Measurements from ENCODE around the gene ZNF823. TPM values are rescaled to one million over a fixed set of nuclear protein-coding genes. Genes with fewer than 3 reads are reported as not detected.

ZNF823 gene
- total RNA-seq, 1 donor from 2014 or later: 12.0 TPM

DNA sequence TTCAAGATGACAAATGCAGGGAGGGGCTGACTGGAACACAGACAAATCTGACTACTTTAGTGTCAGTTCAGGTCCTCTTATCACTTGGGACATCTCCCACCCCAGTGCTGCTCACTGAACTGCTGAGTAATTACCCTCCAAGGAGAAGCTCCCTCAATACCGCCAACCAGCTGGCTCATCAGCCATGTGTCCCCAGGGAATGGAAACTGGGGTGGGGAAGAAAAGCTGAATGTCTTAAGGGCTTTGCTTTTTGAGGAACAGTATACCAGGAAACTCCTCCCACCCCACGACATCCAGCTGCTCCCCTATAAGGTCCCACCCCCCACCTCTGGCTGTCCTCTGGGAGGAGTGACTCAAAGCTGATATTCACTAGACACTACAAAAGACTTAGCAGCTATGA lies 2.0 kb downstream of the ZNF823 start:
- Mint-ChIP-seq H3K36me3 (ENCODE audit: insufficient read depth) (peaks cover 15% of the 10 kb centered on the region), H3K4me3 (ENCODE audit: low read depth) (peak overlapping the region; percentile 100), H3K9me3 (ENCODE audit: low read depth) (no peaks in the 10 kb centered on the region), H3K27me3 (no peaks in the 10 kb centered on the region), H3K27ac (peak overlapping the region; percentile 62), H3K4me1 (ENCODE audit: low read depth) (peaks cover 20% of the 10 kb centered on the region)
- no peak for DNase-seq (ENCODE audit: low spot score, unreplicated experiment)
- TF ChIP-seq, protein P1, sequence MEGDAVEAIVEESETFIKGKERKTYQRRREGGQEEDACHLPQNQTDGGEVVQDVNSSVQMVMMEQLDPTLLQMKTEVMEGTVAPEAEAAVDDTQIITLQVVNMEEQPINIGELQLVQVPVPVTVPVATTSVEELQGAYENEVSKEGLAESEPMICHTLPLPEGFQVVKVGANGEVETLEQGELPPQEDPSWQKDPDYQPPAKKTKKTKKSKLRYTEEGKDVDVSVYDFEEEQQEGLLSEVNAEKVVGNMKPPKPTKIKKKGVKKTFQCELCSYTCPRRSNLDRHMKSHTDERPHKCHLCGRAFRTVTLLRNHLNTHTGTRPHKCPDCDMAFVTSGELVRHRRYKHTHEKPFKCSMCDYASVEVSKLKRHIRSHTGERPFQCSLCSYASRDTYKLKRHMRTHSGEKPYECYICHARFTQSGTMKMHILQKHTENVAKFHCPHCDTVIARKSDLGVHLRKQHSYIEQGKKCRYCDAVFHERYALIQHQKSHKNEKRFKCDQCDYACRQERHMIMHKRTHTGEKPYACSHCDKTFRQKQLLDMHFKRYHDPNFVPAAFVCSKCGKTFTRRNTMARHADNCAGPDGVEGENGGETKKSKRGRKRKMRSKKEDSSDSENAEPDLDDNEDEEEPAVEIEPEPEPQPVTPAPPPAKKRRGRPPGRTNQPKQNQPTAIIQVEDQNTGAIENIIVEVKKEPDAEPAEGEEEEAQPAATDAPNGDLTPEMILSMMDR (IDR thresholded peaks at IDR 0.05; ENCODE audit: unreplicated experiment): no peak

DNA sequence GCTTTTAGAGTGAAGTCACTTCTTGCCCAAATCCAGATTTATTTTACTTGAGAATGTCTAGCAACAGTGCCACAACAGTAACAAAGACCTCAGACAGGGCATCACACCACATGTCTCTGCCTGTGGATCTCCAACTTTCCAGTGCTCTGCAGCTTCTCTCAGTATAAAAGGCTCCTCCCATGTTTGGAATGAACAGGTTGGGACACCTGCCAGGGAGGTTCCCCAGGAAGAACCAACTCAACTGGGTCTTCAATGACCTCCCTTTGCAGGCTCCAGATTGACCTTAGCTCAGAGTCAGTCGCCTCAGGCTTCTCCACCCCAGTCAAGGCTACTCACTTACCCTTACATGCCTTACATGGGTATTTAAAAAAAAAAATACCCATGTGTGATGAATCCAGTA lies 3.4 kb downstream of the ZNF823 start:
- no peak overlapping the region for H3K4me3 Mint-ChIP-seq (ENCODE audit: low read depth)
- peaks cover 3% of the 10 kb centered on the region for H3K9me3 Mint-ChIP-seq (ENCODE audit: low read depth)
- peak overlapping the region; percentile 38 for H3K27ac Mint-ChIP-seq
- H3K4me1 Mint-ChIP-seq (ENCODE audit: low read depth): peaks cover 20% of the 10 kb centered on the region
- peaks cover 21% of the 10 kb centered on the region for H3K36me3 Mint-ChIP-seq (ENCODE audit: insufficient read depth)
- no peaks in the 10 kb centered on the region for H3K27me3 Mint-ChIP-seq
- TF ChIP-seq, protein P1 (IDR thresholded peaks at IDR 0.05; ENCODE audit: unreplicated experiment): no peak
- no peak for DNase-seq (ENCODE audit: low spot score, unreplicated experiment)

DNA sequence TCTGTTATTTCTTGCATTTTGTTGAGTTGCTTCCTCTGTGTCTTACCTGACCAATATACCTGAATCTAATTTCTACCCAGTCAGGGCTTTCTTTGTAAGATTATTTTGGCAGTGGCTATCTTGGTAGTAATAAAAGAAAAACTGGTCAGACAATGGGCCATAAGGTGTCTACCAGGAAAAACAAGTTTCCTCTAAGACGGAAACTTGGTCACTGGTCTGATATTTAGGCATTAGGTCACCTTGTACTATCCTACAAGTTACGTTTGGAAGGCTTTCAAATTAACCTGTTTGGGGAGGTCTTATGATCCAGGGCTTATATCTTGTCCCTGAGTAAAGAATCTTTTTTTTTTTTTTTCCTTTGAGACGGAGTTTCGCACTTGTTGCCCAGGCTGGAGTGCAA lies 9.2 kb downstream of the ZNF823 start:
- no peak overlapping the region for H3K27ac Mint-ChIP-seq
- peaks cover 34% of the 10 kb centered on the region for H3K9me3 Mint-ChIP-seq (ENCODE audit: low read depth)
- TF ChIP-seq, protein P1 (IDR thresholded peaks at IDR 0.05; ENCODE audit: unreplicated experiment): no peak
- H3K27me3 Mint-ChIP-seq: no peaks in the 10 kb centered on the region
- DNase-seq (ENCODE audit: low spot score, unreplicated experiment): no peak
- H3K4me3 Mint-ChIP-seq (ENCODE audit: low read depth): no peak overlapping the region
- no peaks in the 10 kb centered on the region for H3K4me1 Mint-ChIP-seq (ENCODE audit: low read depth)
- H3K36me3 Mint-ChIP-seq (ENCODE audit: insufficient read depth): peaks cover 61% of the 10 kb centered on the region

DNA sequence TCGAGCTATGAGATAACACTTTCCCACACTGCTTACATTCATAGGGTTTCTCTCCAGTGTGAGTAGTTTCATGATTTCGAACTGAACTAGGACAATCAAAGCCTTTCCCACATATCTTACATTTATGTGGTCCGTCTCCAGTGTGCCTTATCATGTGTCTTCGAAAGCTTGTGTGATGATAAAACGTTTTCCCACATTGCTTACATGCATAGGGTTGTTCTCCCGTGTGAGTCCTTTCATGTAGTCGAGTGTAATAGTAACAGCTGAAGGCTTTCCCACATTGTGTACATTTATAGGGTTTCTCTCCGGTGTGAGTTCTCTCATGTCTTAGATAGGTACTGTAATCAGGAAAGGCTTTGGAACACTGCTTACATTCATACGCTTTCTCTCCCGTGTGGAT lies 16.3 kb downstream of the ZNF823 start:
- Mint-ChIP-seq H3K27me3 (no peaks in the 10 kb centered on the region), H3K4me1 (ENCODE audit: low read depth) (no peaks in the 10 kb centered on the region), H3K4me3 (ENCODE audit: low read depth) (no peak overlapping the region), H3K27ac (peak overlapping the region; percentile 42), H3K9me3 (ENCODE audit: low read depth) (peaks cover 60% of the 10 kb centered on the region), H3K36me3 (ENCODE audit: insufficient read depth) (peaks cover 80% of the 10 kb centered on the region)
- TF ChIP-seq, protein P1 (IDR thresholded peaks at IDR 0.05; ENCODE audit: unreplicated experiment): no peak
- no peak for DNase-seq (ENCODE audit: low spot score, unreplicated experiment)

DNA sequence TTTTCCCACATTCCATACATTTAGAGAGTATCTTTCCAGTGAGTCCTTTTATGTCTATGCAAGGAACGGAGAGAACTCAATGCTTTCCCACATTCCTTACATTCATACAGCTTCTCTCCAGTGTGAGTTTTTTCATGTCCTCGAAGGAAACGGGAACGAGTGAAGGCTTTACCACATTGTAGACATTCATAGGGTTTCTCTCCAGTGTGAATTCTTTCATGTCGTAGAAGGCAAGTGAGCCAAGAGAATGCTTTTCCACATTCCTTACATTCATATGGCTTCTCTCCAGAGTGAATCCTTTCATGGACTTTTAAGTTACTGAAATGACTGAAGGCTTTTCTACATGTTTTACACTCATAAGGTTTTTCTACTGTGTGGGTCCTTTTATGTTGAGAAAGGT lies 17.1 kb downstream of the ZNF823 start:
- DNase-seq (ENCODE audit: low spot score, unreplicated experiment): no peak
- Mint-ChIP-seq H3K27me3 (no peaks in the 10 kb centered on the region), H3K9me3 (ENCODE audit: low read depth) (peaks cover 59% of the 10 kb centered on the region), H3K4me1 (ENCODE audit: low read depth) (no peaks in the 10 kb centered on the region), H3K4me3 (ENCODE audit: low read depth) (no peak overlapping the region), H3K36me3 (ENCODE audit: insufficient read depth) (peaks cover 76% of the 10 kb centered on the region), H3K27ac (no peak overlapping the region)
- TF ChIP-seq, protein P1 (IDR thresholded peaks at IDR 0.05; ENCODE audit: unreplicated experiment): no peak

Data from progenitor cell of endocrine pancreas (in vitro differentiated cells).